GM12878 (cell line): ENCODE measurements around the gene LITAF. TPM values are rescaled to one million over a fixed set of nuclear protein-coding genes. Genes with fewer than 3 reads are reported as not detected.

Experiments used
- ATAC-seq: fragments of 200-7000 bp; cut with Tn5 transposase; 3 replicates; pipeline ENCODE4 v1.9.1; 2020; ENCODE audit warnings: mild to moderate bottlenecking, moderate library complexity
- BruUV-seq: library from RNA; stranded (reverse); fragments of 400-500 nt; replicated peaks from 2 replicates; lab custom pipeline; 2021; lab: Mats Ljungman, UMichigan
- CTCF ChIA-PET: fragments of 300-600 bp; sonication (Branson Sonifier 250); formaldehyde crosslinking; extraction: SDS; loops from one replicate; lab custom pipeline; 2021; ENCODE audit warnings: inconsistent platforms; lab: Yijun Ruan, JAX
- POLR2A ChIA-PET: fragments of 350-600 bp; formaldehyde crosslinking; extraction: SDS; loops from one replicate; lab custom pipeline; 2021; ENCODE audit warnings: inconsistent platforms; lab: Charles Lee
- RAD21 ChIA-PET: fragments of 300-600 bp; sonication (Branson Sonifier 250); formaldehyde crosslinking; loops from one replicate; lab custom pipeline; 2023; ENCODE audit warnings: antibody characterized with exemption; ENCODE audit not compliant: unreplicated experiment; lab: Charles Lee
- SMC1A ChIA-PET: fragments of 300-600 bp; sonication (Branson Sonifier 250); formaldehyde crosslinking; loops from one replicate; lab custom pipeline; 2023; ENCODE audit not compliant: unreplicated experiment, uncharacterized antibody; lab: Charles Lee
- DNase-seq: peaks from one replicate; pipeline ENCODE4 v3.0.0-alpha.2; 2011; ENCODE audit warnings: low read depth, low spot score
- FAIRE-seq: peaks from 3 replicates; lab custom pipeline; 2011; peaks lifted over from hg19 to GRCh38; lab: Jason Lieb, UNC
- H2AFZ ChIP-seq: 2 replicates; pipeline ENCODE4 v1.6.0; 2011; ENCODE audit warnings: low read depth, low read length, control low read depth; ENCODE audit not compliant: control insufficient read depth
- H3K27ac ChIP-seq: 2 replicates; pipeline ENCODE4 v1.5.1; 2011; ENCODE audit warnings: control low read depth; ENCODE audit not compliant: control insufficient read depth, insufficient read depth
- H3K27me3 ChIP-seq, 2 experiments: replicated peaks in 1 of 2; 2 replicates each; pipeline versions ENCODE4 v1.6.0 to v1.6.1; 2011; ENCODE audit warnings: low read length in 1 of 2; ENCODE audit not compliant: control insufficient read depth in 2 of 2, insufficient read depth in 2 of 2
- H3K36me3 ChIP-seq, 2 experiments: 2 replicates each; pipeline ENCODE4 v1.5.1; 2011; ENCODE audit warnings: low read length in 1 of 2; ENCODE audit not compliant: control insufficient read depth in 2 of 2, insufficient read depth in 2 of 2
- H3K4me1 ChIP-seq: 2 replicates; pipeline ENCODE4 v1.6.1; 2011; ENCODE audit warnings: mild to moderate bottlenecking, low read length, moderate library complexity, mixed read lengths; ENCODE audit not compliant: control insufficient read depth, insufficient read depth
- H3K4me2 ChIP-seq: 2 replicates; pipeline ENCODE4 v1.6.0; 2011; ENCODE audit warnings: control low read depth; ENCODE audit not compliant: control insufficient read depth, insufficient read depth
- H3K4me3 ChIP-seq: fragments of 200-600 bp; sonication (generic); 2 replicates; pipeline ENCODE4 v1.5.1; 2016
- H3K79me2 ChIP-seq: 2 replicates; pipeline ENCODE4 v1.6.0; 2011; ENCODE audit warnings: low read length; ENCODE audit not compliant: control insufficient read depth, insufficient read depth
- H3K9ac ChIP-seq: 2 replicates; pipeline ENCODE4 v1.8.0; 2011; ENCODE audit warnings: low read length, control low read depth, mixed read lengths; ENCODE audit not compliant: control insufficient read depth, insufficient read depth
- H3K9me3 ChIP-seq: replicated peaks from 3 replicates; pipeline ENCODE4 v1.5.1; 2011; ENCODE audit warnings: mild to moderate bottlenecking, low read length; ENCODE audit not compliant: control insufficient read depth, insufficient read depth
- H4K20me1 ChIP-seq: 2 replicates; pipeline ENCODE4 v1.6.0; 2011; ENCODE audit not compliant: control insufficient read depth, insufficient read depth
- BACH1 ChIP-seq: fragments of 450-650 bp; IDR thresholded peaks from 2 replicates; pipeline ENCODE4 v1.6.1; 2017; ENCODE audit warnings: mild to moderate bottlenecking, borderline replicate concordance
- DPF2 ChIP-seq: fragments of 450-650 bp; IDR thresholded peaks from 2 replicates; pipeline ENCODE4 v1.6.1; 2017; ENCODE audit warnings: mild to moderate bottlenecking
- FOXK2 ChIP-seq: fragments of 450-650 bp; IDR thresholded peaks from 2 replicates; pipeline ENCODE4 v1.6.1; 2017; ENCODE audit warnings: mild to moderate bottlenecking, moderate library complexity
- FOXM1 ChIP-seq: IDR thresholded peaks from 2 replicates; pipeline ENCODE4 v1.6.1; 2012; ENCODE audit warnings: low read depth, mild to moderate bottlenecking, inconsistent platforms, low read length, moderate library complexity
- HDAC6 ChIP-seq: fragments of 200-600 bp; sonication (generic); IDR thresholded peaks from one replicate; pipeline ENCODE4 v1.8.0; 2017; ENCODE audit warnings: antibody characterized with exemption; ENCODE audit not compliant: unreplicated experiment
- IKZF2 ChIP-seq, 2 experiments: fragments of 450-650 bp; IDR thresholded peaks; 2 replicates each; pipeline ENCODE4 v1.6.1; 2017; ENCODE audit warnings: mild to moderate bottlenecking in 2 of 2, moderate library complexity in 2 of 2
- MXI1 ChIP-seq: fragments of 150-350 bp; IDR thresholded peaks from 2 replicates; pipeline ENCODE4 v1.6.1; 2011; ENCODE audit warnings: low read depth, mild to moderate bottlenecking, inconsistent platforms, low read length, improper control_type of control experiment
- PML ChIP-seq: IDR thresholded peaks from 2 replicates; pipeline ENCODE4 v1.6.1; 2012; ENCODE audit warnings: low read length, inconsistent platforms
- RUNX3 ChIP-seq: IDR thresholded peaks from 2 replicates; pipeline ENCODE4 v1.6.1; 2012; ENCODE audit warnings: low read length, inconsistent platforms
- WGBS: methylation state at CpG from one replicate; pipeline ENCODE4 v1.1.6; 2016; ENCODE audit warnings: low lambda C conversion rate; ENCODE audit not compliant: insufficient replicate concordance, insufficient coverage; ENCODE audit errors: missing lambda C conversion rate; 5-methylcytosine and 5-hydroxymethylcytosine counted together
- in situ Hi-C: fragments of 300-500 bp; cut with MboI; formaldehyde crosslinking; loops from 9 replicates; pipeline ENCODE4 v1.14.3; 2018; ENCODE audit warnings: mixed read lengths
- intact Hi-C: fragments of 100-400 bp; cut with micrococcal nuclease; formaldehyde crosslinking; loops from one replicate; pipeline ENCODE4 v1.14.2; 2022; ENCODE audit not compliant: unreplicated experiment
- polyA plus RNA-seq, 11 experiments: library from polyadenylated mRNA; depleted of rRNA in 4 of 11; unstranded in 6 of 11; stranded (reverse) in 5 of 11; fragments of >200 nt; fragmentation: Nextera tagmentation in 4 of 11; fragmentation: Illumina TruSeq in 1 of 11; extraction: Ambion mirVana in 4 of 11; extraction: Trizol in 1 of 11; gene quantifications; 1 replicate in 1 of 11; 2 replicates in 10 of 11; pipeline versions ENCODE4 v1.2.1 to v1.2.3, GENCODE V29; 2011 to 2016; ENCODE audit warnings: inconsistent platforms in 2 of 11, missing spikeins in 2 of 11, low read depth in 1 of 11
- total RNA-seq, 4 experiments: library from RNA; depleted of rRNA in 3 of 4; stranded (reverse); fragments of >200 nt in 3 of 4; fragmentation: Illumina TruSeq in 1 of 4; extraction: Trizol in 1 of 4; gene quantifications; 2 replicates each; pipeline versions ENCODE4 v1.2.1 to v1.2.3, GENCODE V29; 2013 to 2021
- TF ChIP-seq, protein P1 (sequence below): fragments of 450-650 bp; IDR thresholded peaks from 2 replicates; pipeline ENCODE4 v1.6.1; 2017; ENCODE audit warnings: low read depth, mild to moderate bottlenecking, moderate library complexity
- TF ChIP-seq, protein P2 (sequence below): fragments of 450-650 bp; conservative IDR thresholded peaks from 2 replicates; pipeline ENCODE4 v1.6.1; 2017; ENCODE audit warnings: mild to moderate bottlenecking, moderate library complexity
- TF ChIP-seq, protein P3 (sequence below): IDR thresholded peaks from 2 replicates; pipeline ENCODE4 v1.6.1; 2011; ENCODE audit warnings: mild to moderate bottlenecking, low read depth, low read length, moderate library complexity; ENCODE audit not compliant: insufficient replicate concordance
- TF ChIP-seq, protein P4 (sequence below): IDR thresholded peaks from 2 replicates; pipeline ENCODE4 v1.6.1; 2011; ENCODE audit warnings: low read depth, mild to moderate bottlenecking, low read length, moderate library complexity, borderline replicate concordance; ENCODE audit errors: extremely low read depth

Gene LITAF
- total and polyA plus RNA-seq, 10 of the 15 experiments (the other 5 are each of a cell fraction or from before 2014, with no cell fraction given): 99.2 to 211 (median 147) TPM

DNA sequence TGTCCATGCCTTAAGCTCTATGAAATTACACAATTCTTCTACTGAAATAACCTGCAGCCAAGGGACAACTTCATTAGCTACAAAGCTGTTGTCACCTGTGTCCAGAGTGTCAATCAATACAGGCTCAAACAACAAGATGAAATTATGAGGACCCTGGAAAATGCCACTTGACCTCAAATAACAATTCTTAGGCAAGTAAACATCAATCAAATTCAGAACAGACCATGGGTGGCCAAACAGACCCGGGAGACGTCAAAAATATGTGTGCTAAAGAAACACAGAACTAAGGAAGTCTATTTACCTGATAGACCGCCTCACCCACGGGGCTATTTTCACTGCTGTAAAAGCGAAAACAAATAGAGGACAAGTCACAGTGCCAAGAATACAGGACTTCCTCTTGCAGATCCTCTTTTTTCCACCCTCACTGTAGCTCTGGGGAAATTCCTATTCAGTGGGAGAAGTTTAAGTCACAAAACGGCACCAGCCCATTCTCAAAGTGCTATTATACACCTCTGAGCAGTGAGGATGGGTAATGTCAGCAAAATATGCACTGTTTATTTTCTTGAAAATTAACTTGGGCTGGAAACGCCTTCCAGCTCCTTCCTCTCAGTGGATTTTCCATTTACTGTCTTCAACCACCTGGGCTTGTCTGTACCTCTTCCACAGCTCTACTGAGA lies 2.7 kb downstream of the LITAF start:
- ChIA-PET POLR2A (interaction anchor here (0.5 to 1.2 kb wide), 6 partner anchors 8 to 201 kb away, joined by 3 to 4 read pairs (median 3); partner anchors contain the start of gene TXNDC11), RAD21 (interaction anchor here (0.6 to 4.1 kb wide), 14 partner anchors 8 to 325 kb away, joined by 3 to 21 read pairs (median 3); partner anchors contain the start of gene ZC3H7A), CTCF (interaction anchor here (0.8 to 4.2 kb wide), 6 partner anchors 8 to 214 kb away, joined by 3 to 22 read pairs (median 4); no protein-coding TSS in a partner anchor), SMC1A (interaction anchor here (0.8 to 3.7 kb wide), 16 partner anchors 8 to 213 kb away, joined by 3 to 18 read pairs (median 6); partner anchors contain the start of gene TXNDC11)
- Histone ChIP-seq H3K27me3 (no peaks in the 10 kb centered on the region), H3K36me3 (no peaks in the 10 kb centered on the region; a peak in 1 of 4 replicates), H4K20me1 (no peaks in the 10 kb centered on the region), H3K9ac (peak overlapping the region; percentile 94), H2AFZ (no peak overlapping the region), H3K4me2 (peak overlapping the region; percentile 95), H3K79me2 (peaks cover 79% of the 10 kb centered on the region), H3K4me1 (peaks cover 26% of the 10 kb centered on the region; the same call in 1 of the 2 replicates), H3K4me3 (peak overlapping the region; percentile 97), H3K27ac (peak overlapping the region; percentile 92), H3K9me3 (no peaks in the 10 kb centered on the region)
- FAIRE-seq (no peak), ATAC-seq (peak; percentile 25), DNase-seq (no peak)
- no TSS peak for BruUV-seq
- intact Hi-C loops (loop anchor here (5.0 kb wide), 2 partner anchors 52 to 88 kb away; no protein-coding TSS in a partner anchor), in situ Hi-C loops (no loop called here)
- 0% methylated on average over 7 of the region's 7 CpGs for WGBS
- TF ChIP-seq, protein P1, sequence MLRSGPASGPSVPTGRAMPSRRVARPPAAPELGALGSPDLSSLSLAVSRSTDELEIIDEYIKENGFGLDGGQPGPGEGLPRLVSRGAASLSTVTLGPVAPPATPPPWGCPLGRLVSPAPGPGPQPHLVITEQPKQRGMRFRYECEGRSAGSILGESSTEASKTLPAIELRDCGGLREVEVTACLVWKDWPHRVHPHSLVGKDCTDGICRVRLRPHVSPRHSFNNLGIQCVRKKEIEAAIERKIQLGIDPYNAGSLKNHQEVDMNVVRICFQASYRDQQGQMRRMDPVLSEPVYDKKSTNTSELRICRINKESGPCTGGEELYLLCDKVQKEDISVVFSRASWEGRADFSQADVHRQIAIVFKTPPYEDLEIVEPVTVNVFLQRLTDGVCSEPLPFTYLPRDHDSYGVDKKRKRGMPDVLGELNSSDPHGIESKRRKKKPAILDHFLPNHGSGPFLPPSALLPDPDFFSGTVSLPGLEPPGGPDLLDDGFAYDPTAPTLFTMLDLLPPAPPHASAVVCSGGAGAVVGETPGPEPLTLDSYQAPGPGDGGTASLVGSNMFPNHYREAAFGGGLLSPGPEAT: peak; percentile 76
- TF ChIP-seq, protein P2, sequence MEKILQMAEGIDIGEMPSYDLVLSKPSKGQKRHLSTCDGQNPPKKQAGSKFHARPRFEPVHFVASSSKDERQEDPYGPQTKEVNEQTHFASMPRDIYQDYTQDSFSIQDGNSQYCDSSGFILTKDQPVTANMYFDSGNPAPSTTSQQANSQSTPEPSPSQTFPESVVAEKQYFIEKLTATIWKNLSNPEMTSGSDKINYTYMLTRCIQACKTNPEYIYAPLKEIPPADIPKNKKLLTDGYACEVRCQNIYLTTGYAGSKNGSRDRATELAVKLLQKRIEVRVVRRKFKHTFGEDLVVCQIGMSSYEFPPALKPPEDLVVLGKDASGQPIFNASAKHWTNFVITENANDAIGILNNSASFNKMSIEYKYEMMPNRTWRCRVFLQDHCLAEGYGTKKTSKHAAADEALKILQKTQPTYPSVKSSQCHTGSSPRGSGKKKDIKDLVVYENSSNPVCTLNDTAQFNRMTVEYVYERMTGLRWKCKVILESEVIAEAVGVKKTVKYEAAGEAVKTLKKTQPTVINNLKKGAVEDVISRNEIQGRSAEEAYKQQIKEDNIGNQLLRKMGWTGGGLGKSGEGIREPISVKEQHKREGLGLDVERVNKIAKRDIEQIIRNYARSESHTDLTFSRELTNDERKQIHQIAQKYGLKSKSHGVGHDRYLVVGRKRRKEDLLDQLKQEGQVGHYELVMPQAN: peak; percentile 62
- TF ChIP-seq BACH1 (0 out of 2 replicates have a peak, but pooled peaks have one; percentile 23), MXI1 (peak; percentile 59), IKZF2 (IDR thresholded peaks at IDR 0.05) (peak; percentile 84 to 88), FOXM1 (peak; percentile 33; the same call in 1 of the 2 replicates), RUNX3 (peak; percentile 66), HDAC6 (no peak), FOXK2 (peak; percentile 50; the same call in 1 of the 2 replicates), PML (peak; percentile 73; the same call in 1 of the 2 replicates), DPF2 (peak; percentile 51; the same call in 1 of the 2 replicates)
- TF ChIP-seq, protein P3, sequence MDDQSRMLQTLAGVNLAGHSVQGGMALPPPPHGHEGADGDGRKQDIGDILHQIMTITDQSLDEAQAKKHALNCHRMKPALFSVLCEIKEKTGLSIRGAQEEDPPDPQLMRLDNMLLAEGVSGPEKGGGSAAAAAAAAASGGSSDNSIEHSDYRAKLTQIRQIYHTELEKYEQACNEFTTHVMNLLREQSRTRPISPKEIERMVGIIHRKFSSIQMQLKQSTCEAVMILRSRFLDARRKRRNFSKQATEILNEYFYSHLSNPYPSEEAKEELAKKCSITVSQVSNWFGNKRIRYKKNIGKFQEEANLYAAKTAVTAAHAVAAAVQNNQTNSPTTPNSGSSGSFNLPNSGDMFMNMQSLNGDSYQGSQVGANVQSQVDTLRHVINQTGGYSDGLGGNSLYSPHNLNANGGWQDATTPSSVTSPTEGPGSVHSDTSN: peak; percentile 50
- TF ChIP-seq, protein P4, sequence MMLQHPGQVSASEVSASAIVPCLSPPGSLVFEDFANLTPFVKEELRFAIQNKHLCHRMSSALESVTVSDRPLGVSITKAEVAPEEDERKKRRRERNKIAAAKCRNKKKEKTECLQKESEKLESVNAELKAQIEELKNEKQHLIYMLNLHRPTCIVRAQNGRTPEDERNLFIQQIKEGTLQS: no peak
